ENCODE data around the gene HBB. TPM values are rescaled to one million over a fixed set of nuclear protein-coding genes. Genes with fewer than 3 reads are reported as not detected.
"Not testable (repeated sequence)": the region's sequence is repeated elsewhere in the genome, so short reads cannot be mapped to it uniquely, and the experiment has no call there.

The HBB gene
- total RNA-seq, 1 experiment from 2014 or later = not detected

DNA sequence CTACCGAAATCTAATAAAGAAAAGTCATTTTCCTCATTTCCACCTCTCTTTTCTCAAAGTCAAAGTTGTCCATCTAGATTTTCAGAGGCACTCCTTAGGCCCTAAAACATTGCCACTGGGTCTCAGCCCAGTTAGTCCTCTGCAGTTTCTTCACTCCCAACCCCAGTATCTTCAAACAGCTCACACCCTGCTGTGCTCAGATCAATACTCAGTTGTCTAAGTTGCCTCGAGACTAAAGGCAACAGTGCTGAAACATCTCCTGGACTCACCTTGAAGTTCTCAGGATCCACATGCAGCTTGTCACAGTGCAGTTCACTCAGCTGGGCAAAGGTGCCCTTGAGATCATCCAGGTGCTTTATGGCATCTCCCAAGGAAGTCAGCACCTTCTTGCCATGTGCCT is 27.2 kb upstream of the HBB start:
- not testable (repeated sequence) for H2BK15ac ChIP-seq (ENCODE audit: low read depth, low read length); H2BK20ac ChIP-seq (ENCODE audit: low read depth, low read length, poor library complexity, severe bottlenecking); DNase-seq; H3K9me3 ChIP-seq (ENCODE audit: control insufficient read depth, low read depth, low read length); H2AK5ac ChIP-seq (ENCODE audit: insufficient read length, low read length); H3K4me2 ChIP-seq (ENCODE audit: insufficient read depth, insufficient read length, low read length); H2AFZ ChIP-seq (ENCODE audit: low read length); H3K23ac ChIP-seq (ENCODE audit: insufficient read length, low read depth, low read length); H3K56ac ChIP-seq (ENCODE audit: insufficient read length, low read depth, low read length); H4K20me1 ChIP-seq (ENCODE audit: control insufficient read depth, insufficient read depth, insufficient read length); H3K18ac ChIP-seq (ENCODE audit: insufficient read length, low read depth, low read length); H3K4me3 Mint-ChIP-seq; H3K27ac ChIP-seq (ENCODE audit: insufficient read length, low read depth, low read length); H3K14ac ChIP-seq (ENCODE audit: insufficient read depth, low read length); H3K4me1 ChIP-seq (ENCODE audit: insufficient read depth, low read length); H2BK12ac ChIP-seq (ENCODE audit: insufficient read length, low read depth, low read length); H3K9ac ChIP-seq (ENCODE audit: extremely low read depth, insufficient read length, low read length); H3K23me2 ChIP-seq (ENCODE audit: insufficient read length, low read depth, low read length, poor library complexity, severe bottlenecking); H3T11ph ChIP-seq (ENCODE audit: low read length); H3K27ac Mint-ChIP-seq; H3K79me2 ChIP-seq (ENCODE audit: insufficient read depth, low read length); H2BK5ac ChIP-seq (ENCODE audit: insufficient read length, low read length); H3K36me3 Mint-ChIP-seq (ENCODE audit: insufficient read depth in 1 of 3, low read depth in 3 of 3); H3K27me3 ChIP-seq (ENCODE audit: insufficient read depth, low read length); H3K9me3 Mint-ChIP-seq; H3K4ac ChIP-seq (ENCODE audit: low read depth, low read length); H4K5ac ChIP-seq (ENCODE audit: insufficient read length, low read depth, low read length); H2BK120ac ChIP-seq (ENCODE audit: low read depth, low read length, poor library complexity, severe bottlenecking); H4K91ac ChIP-seq (ENCODE audit: insufficient read length, low read depth, low read length); H3K79me1 ChIP-seq (ENCODE audit: insufficient read depth, low read depth, low read length, poor library complexity, severe bottlenecking); H4K8ac ChIP-seq (replicated peaks; ENCODE audit: insufficient read length, low read depth, low read length)
- no CpG with 5 or more reads among the region's 2 CpGs for WGBS (ENCODE audit: extremely low coverage, insufficient read length, low lambda C conversion rate)
- peaks cover 38% of the 10 kb centered on the region for H3K27me3 Mint-ChIP-seq (ENCODE audit: low read depth)
- peaks cover 22% of the 10 kb centered on the region in 2 experiments for H3K4me1 Mint-ChIP-seq

DNA sequence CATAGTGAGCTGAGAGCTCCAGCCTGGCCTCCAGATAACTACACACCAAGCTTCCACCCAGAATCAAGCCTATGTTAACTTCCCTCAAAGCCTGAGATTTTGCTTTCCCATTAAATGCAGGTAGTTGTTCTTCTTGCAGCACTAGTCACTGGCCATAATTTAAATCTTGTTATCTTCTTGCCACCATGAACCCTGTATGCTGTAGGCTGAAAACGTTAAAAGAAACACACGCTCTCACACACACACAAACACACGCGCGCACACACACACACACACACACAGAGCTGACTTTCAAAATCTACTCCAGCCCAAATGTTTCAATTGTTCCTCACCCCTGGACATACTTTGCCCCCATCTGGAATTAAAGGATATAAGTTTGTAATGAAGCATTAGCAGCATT is 26.6 kb upstream of the HBB start:
- not testable (repeated sequence) for H3K9ac ChIP-seq (ENCODE audit: extremely low read depth, insufficient read length, low read length); H3K79me2 ChIP-seq (ENCODE audit: insufficient read depth, low read length); H2BK12ac ChIP-seq (ENCODE audit: insufficient read length, low read depth, low read length); H2AK5ac ChIP-seq (ENCODE audit: insufficient read length, low read length); H3K23me2 ChIP-seq (ENCODE audit: insufficient read length, low read depth, low read length, poor library complexity, severe bottlenecking); H4K91ac ChIP-seq (ENCODE audit: insufficient read length, low read depth, low read length); H3K27ac Mint-ChIP-seq; H3K18ac ChIP-seq (ENCODE audit: insufficient read length, low read depth, low read length); H3K4me1 ChIP-seq (ENCODE audit: insufficient read depth, low read length); H2BK120ac ChIP-seq (ENCODE audit: low read depth, low read length, poor library complexity, severe bottlenecking); H2AFZ ChIP-seq (ENCODE audit: low read length); H3K4ac ChIP-seq (ENCODE audit: low read depth, low read length); H2BK5ac ChIP-seq (ENCODE audit: insufficient read length, low read length); H3K27me3 ChIP-seq (ENCODE audit: insufficient read depth, low read length); DNase-seq; H2BK20ac ChIP-seq (ENCODE audit: low read depth, low read length, poor library complexity, severe bottlenecking); H3K4me3 Mint-ChIP-seq; H3T11ph ChIP-seq (ENCODE audit: low read length); H2BK15ac ChIP-seq (ENCODE audit: low read depth, low read length); H3K79me1 ChIP-seq (ENCODE audit: insufficient read depth, low read depth, low read length, poor library complexity, severe bottlenecking); H3K9me3 Mint-ChIP-seq; H4K8ac ChIP-seq (replicated peaks; ENCODE audit: insufficient read length, low read depth, low read length); H3K56ac ChIP-seq (ENCODE audit: insufficient read length, low read depth, low read length); H3K36me3 Mint-ChIP-seq (ENCODE audit: insufficient read depth in 1 of 3, low read depth in 3 of 3); H3K4me2 ChIP-seq (ENCODE audit: insufficient read depth, insufficient read length, low read length); H4K5ac ChIP-seq (ENCODE audit: insufficient read length, low read depth, low read length); H3K9me3 ChIP-seq (ENCODE audit: control insufficient read depth, low read depth, low read length); H3K14ac ChIP-seq (ENCODE audit: insufficient read depth, low read length); H3K27ac ChIP-seq (ENCODE audit: insufficient read length, low read depth, low read length); H3K23ac ChIP-seq (ENCODE audit: insufficient read length, low read depth, low read length); H4K20me1 ChIP-seq (ENCODE audit: control insufficient read depth, insufficient read depth, insufficient read length)
- no CpG with 5 or more reads among the region's 5 CpGs for WGBS (ENCODE audit: extremely low coverage, insufficient read length, low lambda C conversion rate)
- H3K4me1 Mint-ChIP-seq = peaks cover 16 to 17% of the 10 kb centered on the region in 2 experiments
- H3K27me3 Mint-ChIP-seq (ENCODE audit: low read depth) = peaks cover 36% of the 10 kb centered on the region

Data from H9 (cell line).